GM19455 (cell line): ENCODE measurements around the gene DHRS13.

Experiments used
- ATAC-seq: cut with Tn5 transposase; IDR thresholded peaks from one replicate; pipeline ENCODE4 v1.9.1; 2021; ENCODE audit not compliant: unreplicated experiment

The DHRS13 gene

DNA sequence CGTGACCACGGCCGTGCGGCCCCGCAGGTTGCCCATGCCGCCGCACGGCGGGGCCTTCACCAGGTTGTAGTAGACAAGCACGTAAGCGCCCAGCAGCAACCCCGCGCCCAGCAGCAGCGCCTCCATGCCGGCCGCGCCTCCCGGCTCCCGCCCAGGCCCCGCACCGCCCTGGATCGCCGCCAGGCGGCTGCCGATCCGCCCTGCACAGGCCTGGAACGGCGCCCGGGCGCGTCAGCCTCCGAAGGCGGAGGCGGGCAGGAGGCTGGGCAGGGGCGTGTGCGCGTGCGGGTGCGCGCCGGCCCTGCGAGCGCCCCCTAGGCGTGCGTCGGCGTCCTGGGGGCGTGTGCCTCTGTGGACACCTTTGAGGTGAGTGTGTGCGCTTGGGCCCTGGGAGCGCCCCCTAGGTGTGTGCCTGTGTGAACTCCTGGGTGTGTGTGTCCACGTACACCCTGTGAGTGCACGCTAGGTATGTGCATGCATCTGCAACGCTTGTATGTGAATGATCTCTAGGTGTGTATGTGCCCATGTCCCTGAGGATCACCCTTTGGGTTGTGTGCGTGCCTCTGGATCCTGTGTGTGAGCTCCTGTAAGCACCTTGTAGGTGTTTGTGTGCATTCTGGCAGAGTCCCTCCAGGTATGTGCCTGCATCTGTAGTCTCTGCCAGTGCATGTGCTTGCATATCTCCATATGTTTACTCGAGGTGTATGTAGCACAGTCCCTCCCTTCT lies at the start of gene DHRS13:
Gene DHRS13 (minus strand): TSS at position 261 of the 727 bp plus-strand sequence. CDS start 135 bp downstream, at position 126.
- peak; percentile 92 for ATAC-seq

GRCh38 chr17:28951991-28952975 lies 49.4 kb upstream of the DHRS13 start:
- ATAC-seq: peak; percentile 46

DNA sequence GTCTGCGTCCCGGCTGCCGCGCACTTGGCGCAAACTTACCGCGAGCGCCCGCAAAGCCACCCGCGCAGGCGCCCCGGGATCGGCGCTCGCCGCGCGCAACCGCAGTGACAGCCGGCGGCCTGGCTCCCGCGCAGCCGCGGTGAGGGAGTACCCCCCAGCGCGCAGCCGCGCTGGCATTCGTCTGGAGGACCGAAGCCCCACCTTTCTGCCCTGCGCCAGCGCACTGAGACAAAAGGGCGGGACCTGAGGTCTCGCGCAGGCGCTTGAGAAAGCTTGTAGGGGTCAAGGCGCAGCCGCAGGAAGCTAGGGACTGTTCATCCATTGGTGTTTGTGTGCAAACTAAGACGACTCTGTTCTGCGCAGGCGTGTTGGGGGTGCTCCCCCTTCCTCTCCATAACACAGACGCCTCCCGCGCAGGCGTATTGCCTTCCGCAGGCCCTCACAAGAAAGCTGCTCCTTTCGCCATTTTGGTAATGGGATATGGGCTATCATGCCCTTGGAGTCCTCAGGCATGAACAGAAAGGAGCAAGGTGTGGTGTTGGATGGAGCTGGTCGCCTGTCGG lies 48.6 kb upstream of the DHRS13 start, which contains the start of gene PHF12:
Gene PHF12 (minus strand): TSS at position 91 of the 563 bp plus-strand sequence. CDS start 558 bp downstream, outside the sequence.
- ATAC-seq: peak; percentile 58

DNA sequence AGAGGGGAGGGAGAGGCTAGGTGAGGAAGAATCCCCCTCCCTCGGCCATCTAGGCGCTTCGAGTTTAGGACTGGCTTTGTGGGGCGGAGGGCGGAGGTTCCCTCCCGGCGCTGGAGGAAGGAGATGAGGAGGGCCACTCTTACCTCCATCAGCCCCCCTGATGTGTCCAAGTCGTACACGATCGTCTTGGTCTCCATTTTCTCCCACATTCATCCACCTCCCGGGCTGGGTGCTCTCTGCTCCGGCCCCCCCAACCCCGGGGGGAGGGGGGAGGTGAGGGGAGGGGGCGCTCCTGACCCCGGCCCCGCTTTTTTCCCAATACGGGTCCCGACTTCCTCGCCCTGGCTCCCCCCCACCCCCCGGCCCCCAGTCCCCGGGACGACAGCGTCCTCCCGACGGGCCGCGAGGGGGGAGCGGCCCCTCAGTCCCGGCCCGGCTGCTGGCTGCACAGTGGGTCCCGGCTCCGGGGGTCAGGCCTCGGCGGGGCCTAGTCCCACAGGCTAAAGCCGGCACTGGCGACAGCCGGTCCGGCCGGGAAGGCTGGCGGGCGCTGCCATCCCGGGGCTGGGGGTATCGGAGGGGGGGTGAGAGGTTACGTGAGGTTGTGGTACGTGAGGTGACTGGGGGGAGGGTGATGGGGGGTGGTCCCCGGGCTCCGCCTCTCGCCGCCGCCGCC lies 48.0 kb upstream of the DHRS13 start:
- ATAC-seq: peak; percentile 0

DNA sequence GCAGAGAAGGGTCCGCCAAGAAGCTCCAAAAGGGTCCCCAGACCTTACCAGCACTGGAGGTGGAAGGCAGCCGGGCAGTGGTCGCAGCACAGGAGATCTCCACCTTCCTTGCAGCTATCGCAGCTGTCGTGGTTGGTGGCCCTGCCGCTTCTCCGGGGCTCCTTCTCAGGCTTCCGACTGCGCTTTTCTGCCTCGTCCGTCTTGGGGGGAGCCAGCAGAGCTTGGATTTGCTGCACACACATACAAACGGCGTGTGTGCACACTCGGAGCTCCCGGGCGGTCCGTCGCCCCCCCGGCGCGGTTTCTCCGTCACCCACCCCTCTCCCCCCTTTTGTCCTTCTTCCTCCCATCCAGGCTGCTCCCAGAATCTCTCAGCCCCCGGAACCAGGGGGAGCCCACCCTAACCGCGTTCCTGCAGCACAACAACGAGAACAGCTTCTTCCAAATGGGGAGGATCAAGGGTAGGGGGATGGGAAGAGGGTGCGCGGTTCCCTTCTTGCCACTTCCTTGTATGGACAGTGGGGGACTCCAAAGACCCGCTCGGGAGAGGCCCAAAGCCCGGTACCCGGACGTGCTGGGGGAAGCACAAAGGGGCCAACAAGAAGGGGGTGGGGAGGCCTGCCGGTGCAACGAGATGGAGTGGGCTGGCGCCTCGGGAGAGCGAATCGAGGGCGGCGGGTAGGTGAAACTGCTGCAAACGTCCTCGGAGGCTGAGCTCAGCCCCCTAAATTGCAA lies 47.3 kb upstream of the DHRS13 start:
- ATAC-seq: no peak

DNA sequence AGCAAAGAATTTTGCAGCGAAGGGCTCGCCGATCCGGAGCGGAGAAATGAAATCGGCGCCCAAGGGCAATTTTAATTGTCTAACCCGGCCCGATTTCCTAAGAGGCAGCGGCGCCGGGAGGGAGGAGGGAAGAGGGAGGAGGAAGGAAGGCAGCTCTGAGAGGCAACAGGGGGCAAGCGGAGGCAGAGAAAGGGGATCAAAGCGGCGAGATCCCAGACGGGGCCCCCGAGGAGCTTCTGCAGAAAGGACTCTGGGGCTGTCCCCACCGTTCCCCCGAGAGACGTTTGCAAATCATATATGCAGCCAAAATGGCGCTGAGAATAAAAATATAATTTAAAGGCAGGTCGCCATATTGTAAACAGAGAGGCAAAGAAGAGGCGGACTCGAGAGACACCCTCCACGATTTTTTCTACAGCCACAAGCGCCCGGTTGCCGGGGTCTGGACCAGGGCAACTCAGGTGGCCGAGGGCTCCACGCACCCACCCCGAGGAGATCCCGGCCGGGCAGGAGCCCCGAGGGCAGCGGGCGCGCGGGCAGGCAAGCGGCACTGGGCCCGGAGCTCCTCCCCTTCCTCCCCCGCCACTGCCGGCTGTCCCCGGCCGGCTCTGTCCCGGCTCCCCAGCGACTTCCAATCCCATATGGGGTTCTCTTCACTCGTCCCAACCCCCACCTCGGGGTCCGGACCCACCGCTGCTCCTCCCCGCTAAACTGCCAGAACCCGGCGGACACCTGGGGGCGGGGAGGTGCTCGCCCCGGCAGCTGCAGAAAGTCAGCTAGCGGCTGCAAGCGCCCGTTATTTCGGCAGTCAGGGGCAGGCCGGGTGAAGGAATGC lies 46.5 kb upstream of the DHRS13 start:
- ATAC-seq: no peak

GRCh38 chr17:28948873-28949184 lies 46.0 kb upstream of the DHRS13 start:
- no peak for ATAC-seq

DNA sequence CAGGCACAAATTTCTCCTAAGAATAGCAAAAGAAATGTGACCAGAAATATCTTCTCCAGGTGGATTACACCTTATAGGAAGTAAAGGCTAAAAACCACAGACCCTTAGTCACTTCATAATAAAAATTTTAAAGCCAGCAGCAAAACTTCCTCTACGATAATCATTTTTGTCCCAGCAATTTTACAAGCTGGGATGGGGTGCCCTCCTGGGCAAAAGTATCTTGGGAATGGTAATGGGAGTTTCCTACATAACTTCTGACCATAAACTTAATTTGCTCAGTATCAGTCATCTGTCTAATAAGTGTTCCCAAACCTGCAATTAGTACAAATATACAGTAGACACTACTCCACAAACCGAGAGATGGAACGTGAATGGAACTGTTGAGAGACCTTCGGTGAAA lies 45.5 kb upstream of the DHRS13 start:
- ATAC-seq: no peak

DNA sequence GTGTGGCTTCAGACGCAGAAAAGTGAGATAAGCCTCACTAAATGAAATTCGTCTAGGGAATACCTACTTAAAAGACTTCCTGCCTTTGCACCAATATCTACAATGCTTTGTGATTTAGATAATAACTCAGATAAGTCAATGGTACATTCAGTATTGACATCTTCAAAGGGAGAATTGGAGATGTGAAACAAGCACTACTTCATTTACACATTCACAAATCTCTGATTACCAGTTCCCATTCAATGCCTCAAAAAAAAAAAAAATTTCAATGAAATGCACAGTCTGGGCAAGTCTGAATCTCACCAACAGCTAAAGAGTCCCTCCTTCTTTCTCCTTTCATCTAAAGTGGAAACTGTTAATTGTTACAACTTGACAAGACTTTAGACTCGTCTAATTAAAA lies 44.8 kb upstream of the DHRS13 start:
- no peak for ATAC-seq

- ATAC-seq: no peak
Measured at GRCh38 chr17:28946239-28946638, 43.4 kb upstream of the DHRS13 start.

- ATAC-seq: no peak
Measured at GRCh38 chr17:28944862-28945741, 42.2 kb upstream of the DHRS13 start.

DNA sequence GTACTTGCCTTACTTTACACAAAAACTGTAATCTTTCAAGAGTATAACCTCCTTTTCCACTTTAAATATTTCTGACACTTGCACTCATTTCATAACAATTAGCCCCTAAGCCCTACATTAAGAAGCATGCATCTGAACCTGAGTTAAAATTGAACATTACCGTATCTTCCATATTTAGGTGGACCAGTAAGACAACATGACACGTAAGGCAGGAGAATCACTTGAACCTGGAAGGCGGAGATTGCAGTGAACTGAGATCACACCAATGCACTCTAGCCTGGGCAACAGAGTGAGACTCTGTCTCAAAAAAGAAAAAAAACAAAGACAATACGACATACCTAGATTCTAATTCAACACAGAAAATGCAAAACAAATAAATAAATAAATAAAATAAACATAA lies 41.5 kb upstream of the DHRS13 start:
- ATAC-seq: no peak

- no peak for ATAC-seq
Measured at GRCh38 chr17:28942925-28943324, 40.0 kb upstream of the DHRS13 start.

GRCh38 chr17:28941251-28941650 lies 38.4 kb upstream of the DHRS13 start:
- no peak for ATAC-seq

DNA sequence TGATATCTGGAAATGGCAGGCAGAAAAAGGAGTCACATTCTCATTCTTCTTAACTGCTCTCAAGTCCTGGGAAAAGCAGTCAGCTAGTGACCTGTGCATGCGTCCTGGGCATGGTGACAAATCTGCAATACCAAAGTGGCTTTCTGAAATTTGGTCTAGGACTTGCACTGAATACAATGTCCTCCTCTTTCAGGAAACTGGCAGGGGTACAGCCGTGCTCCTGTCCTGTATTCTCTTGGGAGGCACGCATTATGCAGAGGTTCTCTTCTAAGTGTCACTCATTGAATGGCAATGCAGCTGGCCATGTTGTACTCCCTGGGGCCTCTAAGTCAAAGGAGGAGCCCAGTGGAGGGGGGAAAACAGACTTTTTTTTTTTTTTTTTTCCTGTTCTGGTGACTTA lies 37.8 kb upstream of the DHRS13 start:
- ATAC-seq: no peak

GRCh38 chr17:28940142-28940541 lies 37.3 kb upstream of the DHRS13 start:
- no peak for ATAC-seq

DNA sequence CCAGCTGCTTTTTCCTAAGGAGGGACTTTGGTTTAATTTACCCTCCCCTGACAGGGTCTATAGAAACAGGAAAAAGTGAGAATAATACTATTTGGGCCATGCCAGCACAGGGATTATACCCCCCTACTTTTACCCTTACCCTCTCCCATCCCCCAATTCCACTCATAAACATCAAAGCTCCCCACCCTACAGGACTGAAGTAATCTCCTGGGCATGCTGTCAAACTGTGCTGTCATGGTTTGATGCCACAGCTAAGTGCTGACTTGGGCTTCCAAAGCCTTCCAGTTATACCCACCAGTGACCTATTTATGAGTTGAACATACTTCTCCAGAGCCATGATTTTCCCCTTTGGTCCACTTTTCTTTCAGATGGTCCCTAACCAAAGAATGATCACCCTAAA lies 35.7 kb upstream of the DHRS13 start:
- ATAC-seq: no peak

- ATAC-seq: no peak
Measured at GRCh38 chr17:28937044-28937729, 34.3 kb upstream of the DHRS13 start.
